ENCODE data around the gene MT4.

The MT4 gene

DNA sequence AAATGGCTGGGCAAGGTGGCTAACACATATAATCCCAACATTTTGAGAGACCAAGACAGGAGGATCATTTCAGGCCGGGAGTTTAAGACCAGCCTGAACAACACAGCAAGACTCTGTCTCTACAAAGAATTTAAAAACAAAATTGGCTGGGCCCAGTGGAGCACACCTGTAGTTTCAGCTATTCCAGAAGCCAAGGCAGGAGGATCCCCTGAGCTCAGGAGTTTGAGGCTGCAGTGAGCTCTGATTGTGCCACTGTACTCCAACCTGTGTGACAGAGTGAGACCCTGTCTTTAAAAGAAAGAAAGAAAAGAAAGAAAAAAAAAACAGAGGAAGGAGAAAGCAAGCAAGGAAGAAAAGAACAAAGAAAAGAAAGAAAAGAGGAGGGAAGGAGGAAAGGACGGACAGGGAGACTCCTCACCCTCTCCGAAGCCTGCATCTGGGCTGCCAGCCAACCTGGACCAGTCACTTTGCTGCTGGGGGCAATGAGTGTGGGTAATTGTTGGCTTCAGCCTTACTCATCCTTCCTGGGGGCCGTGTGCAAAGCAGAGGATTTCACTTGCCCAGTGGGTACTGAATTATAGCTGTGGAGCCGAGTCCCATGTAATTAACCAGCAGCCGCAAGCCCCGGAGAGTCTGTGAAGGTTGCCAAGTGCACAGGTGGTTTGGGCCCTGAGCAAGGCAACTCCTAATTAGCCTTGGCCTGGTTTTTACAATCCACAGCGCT is 6.7 kb upstream of the MT4 start:
- in situ Hi-C loops (cut with MboI; ENCODE audit: low sequenced_read_pairs): no loop called here

DNA sequence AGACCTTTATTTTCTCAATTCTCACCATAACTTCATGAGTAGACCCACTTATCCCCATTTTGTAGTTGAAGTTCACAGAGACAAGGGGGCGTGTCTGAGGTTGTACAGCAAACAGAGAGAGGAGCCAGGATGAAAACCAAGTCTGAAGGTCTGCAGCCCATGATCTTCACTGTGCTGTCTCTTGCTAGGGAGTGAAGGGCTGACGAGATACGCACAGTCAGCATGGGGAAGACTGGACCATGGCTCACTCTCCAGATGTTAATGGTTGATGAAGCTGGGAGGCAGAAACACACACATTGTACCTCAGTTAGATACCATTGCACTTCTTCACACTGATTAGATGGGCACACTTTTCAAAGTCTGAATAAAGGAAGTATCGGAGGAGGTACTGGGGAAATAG is 5.8 kb upstream of the MT4 start:
- in situ Hi-C loops (cut with MboI; ENCODE audit: low sequenced_read_pairs): no loop called here

DNA sequence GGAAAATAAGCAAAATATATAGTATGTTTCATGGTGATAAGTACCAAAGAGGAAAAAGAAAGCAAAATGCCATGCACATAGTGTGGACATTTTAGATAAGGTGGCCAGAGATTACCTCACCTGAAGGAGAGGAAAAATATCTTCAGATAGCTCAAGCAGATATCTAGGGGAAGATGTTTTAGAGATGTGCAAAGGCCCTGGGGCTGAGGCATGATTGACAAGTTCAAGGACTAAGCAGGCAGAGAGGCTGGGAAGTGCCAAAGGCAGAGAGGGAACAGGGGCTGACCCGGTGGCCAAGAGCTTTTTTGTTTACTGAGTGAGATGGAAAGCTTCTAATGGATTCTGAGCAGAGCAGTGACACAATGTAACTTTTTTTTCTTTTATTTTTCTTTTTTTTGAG is 4.4 kb upstream of the MT4 start:
- in situ Hi-C loops (cut with MboI; ENCODE audit: low sequenced_read_pairs): no loop called here

DNA sequence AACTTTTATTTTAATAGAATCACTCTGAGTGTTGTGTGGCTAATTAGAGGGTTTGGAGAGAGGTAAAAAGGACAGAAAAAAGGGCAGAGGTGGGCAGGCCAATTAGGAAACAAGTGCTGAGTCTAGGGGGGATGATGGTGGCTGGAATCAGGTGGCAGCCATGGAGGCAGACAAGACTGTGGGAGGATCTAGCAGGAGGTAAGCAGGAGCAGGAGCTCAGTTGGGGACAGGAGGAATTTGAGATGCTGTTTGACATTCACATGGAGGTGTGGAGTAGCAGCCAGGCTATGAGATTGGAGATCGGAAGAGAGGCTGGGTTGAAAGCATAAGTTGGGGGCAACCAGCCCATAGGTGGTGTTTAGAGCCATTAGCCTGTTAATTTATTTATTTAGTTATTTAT is 3.7 kb upstream of the MT4 start:
- in situ Hi-C loops (cut with MboI; ENCODE audit: low sequenced_read_pairs): no loop called here

DNA sequence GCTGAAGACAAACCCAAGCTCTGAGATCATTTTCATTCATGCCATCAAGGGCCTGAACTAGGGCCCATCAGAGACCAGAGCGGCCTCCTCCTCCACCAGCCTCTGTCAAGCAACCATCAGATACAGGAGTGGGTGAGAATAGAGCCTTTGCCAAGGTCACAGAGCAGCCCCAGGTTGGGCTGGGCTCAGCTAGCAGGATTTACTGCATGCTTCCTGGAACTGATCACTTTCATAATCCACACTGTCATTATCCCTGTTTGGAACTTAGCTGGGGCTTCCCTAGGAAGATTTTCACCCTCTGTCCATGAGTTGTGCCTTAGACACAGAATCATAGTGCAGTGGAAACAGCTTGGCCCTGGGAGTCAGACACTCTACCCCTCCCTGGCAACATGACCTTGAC is 5.1 kb downstream of the MT4 start:
- in situ Hi-C loops (cut with MboI; ENCODE audit: low sequenced_read_pairs): no loop called here

DNA sequence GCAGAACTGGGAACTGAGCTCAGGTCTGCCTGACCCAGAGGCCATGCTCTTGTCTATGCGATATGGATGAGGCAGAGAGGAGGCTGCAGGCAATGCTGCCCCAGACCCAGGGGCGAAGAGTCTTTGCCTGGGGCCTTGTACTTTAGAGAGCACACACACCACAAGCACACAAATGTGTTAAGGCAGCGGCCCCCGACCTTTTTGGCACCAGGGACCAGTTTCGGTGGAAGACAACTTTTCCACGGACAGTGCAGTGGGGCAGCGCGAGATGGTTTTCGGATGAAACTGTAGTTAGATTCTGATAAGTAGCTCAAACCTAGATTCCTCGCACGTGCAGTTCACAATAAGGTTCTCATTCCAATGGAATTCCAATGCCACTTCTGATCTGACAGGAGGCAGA is 6.7 kb downstream of the MT4 start:
- in situ Hi-C loops (cut with MboI; ENCODE audit: low sequenced_read_pairs): no loop called here

DNA sequence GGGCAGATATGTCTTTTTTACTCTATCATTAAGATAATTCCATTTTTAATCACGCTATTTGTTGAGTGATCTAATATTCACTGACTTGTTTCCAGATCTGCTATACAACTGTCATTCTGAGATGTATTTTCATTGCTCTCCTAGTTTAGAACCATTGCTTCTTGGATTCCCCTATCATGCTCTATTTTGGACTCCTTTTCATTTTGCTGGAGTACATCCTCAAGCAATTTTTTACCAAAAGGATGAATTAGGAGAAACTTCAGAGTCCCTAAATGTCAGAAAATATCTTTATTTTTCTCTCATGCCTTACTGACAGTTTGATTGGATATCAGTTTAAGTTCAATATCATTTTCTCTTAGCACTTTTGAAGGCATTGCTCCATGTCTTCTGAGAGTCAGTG is 9.8 kb downstream of the MT4 start:
- in situ Hi-C loops (cut with MboI; ENCODE audit: low sequenced_read_pairs): no loop called here

DNA sequence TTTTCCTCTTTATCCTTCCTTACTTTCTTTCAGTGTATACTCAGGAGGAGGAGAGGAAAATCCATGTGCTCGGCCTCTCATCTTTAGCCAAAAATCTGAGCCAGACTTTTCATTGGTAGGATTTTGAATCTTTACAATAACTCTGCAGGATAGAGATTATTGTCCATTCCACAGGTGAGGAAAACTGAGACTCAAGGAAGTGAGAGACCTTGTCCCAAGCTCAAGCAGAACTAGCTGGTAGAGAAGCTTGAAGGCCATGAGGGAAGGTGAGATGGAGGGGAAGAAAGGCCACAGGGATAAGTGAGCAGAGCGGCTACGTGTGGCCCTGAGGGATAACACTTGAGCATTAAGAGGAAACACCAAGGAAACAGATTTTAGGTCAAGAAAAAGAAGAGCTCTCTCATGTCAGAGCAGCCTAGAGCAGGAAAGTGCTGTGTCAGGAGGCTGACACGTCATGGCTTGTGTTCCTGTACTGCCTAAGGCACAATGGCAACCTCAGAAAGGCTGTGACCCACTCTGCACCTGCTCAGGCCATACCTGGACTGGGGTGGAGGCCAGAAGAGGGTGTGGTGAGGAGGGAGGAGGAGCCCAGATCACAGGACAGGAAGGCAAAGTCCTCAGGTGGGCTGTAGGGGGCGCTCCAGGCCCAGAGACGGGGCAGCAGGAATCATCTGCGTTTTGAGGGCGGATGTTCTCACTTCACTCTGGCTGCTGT is 11.9 kb downstream of the MT4 start:
- in situ Hi-C loops (cut with MboI; ENCODE audit: low sequenced_read_pairs): no loop called here

DNA sequence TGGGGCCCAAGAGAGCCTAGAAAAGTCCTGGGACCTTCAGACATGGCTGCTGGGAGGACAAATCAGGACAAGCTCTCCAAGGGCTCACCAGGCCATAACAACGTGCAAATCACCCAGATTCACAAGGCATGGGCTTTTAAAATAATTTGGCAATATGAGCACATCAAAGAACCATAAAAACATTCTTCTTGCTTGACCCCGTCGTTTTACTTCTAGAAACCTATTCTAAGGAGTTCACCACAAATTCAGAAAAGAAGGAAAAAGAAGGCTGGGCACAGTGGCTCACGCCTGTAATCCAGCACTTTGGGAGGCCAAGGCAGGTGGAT is 12.4 kb downstream of the MT4 start:
- in situ Hi-C loops (cut with MboI; ENCODE audit: low sequenced_read_pairs): no loop called here

DNA sequence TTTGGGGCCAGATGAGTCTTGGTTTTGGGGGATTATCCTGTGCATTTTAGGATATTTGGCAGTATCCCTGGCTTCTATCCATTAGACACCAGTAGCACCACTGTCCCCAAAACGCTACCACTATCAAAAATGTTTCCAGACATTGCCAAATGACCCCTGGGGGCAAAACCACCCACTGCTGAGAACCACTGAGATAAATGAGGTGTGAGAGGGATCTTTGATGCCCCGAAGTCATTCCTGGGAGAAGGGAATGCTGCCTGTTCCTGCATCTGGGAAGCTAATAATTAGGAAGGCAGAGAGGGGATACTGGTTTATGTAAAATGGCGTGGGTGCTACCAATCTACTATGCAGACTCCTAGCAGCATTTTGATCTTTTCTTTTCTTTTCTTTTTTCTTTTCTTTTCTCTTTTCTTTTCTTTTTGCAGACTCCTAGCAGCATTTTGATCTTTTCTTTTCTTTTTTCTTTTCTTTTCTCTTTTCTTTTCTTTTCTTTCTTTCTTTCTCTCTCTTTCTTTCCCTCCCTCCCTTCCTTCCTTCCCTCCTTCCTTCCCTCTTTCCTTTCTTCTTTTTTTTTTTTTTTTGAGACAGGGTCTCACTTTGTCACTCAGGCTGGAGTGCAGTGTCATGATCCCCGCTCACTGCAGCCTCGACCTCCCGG is 15.6 kb downstream of the MT4 start:
- in situ Hi-C loops (cut with MboI; ENCODE audit: low sequenced_read_pairs): loop anchor here (10.0 kb wide), 1 partner anchor 114 kb away; no protein-coding TSS in a partner anchor

DNA sequence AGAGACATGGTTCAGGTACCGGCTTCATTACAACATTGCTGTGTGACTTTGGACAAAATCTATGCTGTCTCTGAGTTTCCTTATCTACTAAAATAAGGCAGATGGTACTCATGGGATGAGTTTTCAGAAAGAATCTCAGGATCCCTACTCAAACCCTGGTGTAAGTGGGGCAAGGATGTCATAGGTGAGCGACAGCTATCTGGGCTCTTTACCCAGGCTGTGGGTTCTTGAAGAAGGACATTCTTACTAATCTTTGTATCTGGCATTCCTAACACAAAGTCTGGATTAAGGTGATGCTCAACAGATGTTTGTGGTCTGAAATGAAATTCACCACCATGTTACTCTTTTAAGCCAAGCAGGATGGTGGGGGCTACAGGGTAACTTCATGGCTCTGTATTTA is 18.0 kb downstream of the MT4 start:
- in situ Hi-C loops (cut with MboI; ENCODE audit: low sequenced_read_pairs): loop anchor here (10.0 kb wide), 1 partner anchor 112 kb away; no protein-coding TSS in a partner anchor

DNA sequence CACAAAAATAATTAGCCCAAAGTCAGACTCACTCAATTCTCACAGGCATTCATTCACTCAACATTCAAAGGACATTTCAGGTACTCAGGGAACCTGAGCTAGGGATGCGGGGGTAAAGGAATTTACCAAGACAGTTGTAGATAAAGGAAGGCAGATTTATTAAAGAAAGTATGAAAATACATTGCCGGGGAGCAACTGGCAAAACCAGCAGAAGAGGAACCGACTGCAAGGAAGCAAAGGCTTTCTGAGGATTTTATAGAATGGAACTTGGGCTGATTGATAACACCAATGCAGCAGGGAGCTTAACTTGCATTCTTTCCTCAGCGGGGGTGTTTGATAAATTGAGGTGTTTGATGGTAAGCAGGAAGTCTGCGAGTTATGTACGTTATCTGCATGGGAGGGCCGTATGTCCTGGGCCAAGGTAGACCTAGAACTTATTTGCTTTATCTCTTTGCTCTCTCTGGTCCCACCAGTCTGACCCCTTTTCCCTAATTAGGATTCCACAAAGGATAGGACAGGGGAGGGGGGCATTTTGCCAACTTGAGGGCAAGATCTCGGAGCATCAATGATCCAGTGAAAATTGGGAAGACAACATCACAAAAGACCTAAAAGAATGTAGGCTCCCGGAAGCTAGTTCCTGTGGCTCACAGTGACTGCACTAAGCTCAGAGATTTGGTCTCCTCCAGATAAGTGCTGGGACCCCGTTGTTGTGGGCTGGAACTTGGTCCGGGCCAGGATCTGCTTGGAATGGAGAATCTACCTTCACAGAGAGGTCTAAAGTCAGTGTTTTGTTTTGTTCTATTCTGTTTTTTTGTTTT is 18.7 kb downstream of the MT4 start:
- in situ Hi-C loops (cut with MboI; ENCODE audit: low sequenced_read_pairs): loop anchor here (10.0 kb wide), 1 partner anchor 111 kb away; no protein-coding TSS in a partner anchor

DNA sequence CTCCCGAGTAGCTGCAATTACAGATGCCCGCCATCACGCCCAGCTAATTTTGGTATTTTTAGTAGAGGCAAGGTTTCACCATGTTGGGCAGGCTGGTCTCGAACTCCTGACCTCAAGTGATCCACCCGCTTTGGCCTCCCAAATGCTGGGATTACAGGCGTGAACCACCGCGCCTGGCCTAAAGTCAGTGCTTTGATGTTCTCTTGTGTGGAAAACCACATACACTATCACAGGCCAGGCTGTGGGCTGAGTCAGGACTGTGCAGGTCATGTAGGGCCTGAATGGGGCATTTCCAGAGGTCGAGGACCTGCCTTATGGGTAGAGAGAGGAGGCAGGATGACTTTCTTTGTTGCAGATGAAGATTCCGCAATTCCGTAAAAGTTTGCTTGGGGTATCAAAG is 19.4 kb downstream of the MT4 start:
- in situ Hi-C loops (cut with MboI; ENCODE audit: low sequenced_read_pairs): loop anchor here (10.0 kb wide), 1 partner anchor 111 kb away; no protein-coding TSS in a partner anchor

DNA sequence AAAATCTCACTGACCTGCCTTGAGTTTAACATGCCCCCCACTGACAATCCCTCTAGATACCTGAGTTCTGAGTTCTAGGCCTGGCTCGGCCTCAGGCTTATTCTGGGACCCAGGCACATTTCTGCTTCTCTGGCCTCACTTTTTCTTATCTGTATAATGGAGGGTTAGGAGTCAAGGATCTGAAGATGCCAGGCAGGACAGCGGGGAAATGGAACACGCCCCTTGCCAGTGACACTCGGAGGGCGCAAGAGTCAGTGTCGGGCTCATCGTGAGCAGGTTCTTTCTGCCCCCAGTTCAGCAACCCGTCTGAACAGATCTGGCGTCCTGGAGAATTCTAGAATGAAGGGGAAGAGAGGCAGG is 23.9 kb downstream of the MT4 start:
- in situ Hi-C loops (cut with MboI; ENCODE audit: low sequenced_read_pairs): loop anchor here (10.0 kb wide), 1 partner anchor 106 kb away; no protein-coding TSS in a partner anchor

DNA sequence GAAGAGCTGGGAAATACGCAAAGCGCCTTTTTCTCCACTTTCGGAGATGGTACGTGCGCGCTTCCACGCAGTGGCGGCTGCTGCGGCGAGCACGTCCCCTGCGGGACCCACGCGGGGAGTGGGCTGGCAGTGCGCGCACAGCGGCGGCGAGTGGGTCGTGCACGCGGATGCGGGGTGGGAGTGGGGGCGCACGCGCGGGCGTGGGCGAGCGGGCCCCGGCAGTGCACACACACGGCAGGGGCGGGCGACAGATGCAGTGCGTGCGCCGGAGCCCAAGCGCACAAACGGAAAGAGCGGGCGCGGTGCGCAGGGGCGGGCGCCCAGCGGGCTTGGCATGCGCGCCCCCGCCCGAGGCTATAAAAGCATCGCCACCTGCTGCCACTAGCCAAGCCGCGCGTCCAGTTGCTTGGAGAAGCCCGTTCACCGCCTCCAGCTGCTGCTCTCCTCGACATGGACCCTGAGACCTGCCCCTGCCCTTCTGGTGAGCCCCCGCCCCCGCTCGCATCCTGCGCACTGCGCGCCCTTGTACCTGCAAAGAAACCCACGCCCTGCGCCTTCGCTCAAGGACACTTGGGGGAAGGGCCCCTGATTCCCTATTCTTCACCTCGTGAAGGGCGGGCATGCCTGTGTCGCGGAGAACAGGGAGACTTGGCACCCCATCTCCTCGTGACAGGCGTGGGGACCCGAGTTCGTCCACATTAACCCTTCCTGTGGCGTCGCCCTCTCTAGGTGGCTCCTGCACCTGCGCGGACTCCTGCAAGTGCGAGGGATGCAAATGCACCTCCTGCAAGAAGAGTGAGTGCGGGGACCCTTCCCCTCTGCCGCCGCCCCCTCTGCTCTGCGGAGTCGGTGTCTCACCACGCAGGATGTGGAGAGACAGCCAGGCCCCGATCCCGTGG is 24.5 kb downstream of the MT4 start, which contains the start of gene MT3:
TSS of gene MT3 (plus strand) at position 388 of the 899 bp plus-strand sequence. CDS start at position 451, 63 bp downstream.
- in situ Hi-C loops (cut with MboI; ENCODE audit: low sequenced_read_pairs): loop anchor here (10.0 kb wide), 1 partner anchor 105 kb away; no protein-coding TSS in a partner anchor

DNA sequence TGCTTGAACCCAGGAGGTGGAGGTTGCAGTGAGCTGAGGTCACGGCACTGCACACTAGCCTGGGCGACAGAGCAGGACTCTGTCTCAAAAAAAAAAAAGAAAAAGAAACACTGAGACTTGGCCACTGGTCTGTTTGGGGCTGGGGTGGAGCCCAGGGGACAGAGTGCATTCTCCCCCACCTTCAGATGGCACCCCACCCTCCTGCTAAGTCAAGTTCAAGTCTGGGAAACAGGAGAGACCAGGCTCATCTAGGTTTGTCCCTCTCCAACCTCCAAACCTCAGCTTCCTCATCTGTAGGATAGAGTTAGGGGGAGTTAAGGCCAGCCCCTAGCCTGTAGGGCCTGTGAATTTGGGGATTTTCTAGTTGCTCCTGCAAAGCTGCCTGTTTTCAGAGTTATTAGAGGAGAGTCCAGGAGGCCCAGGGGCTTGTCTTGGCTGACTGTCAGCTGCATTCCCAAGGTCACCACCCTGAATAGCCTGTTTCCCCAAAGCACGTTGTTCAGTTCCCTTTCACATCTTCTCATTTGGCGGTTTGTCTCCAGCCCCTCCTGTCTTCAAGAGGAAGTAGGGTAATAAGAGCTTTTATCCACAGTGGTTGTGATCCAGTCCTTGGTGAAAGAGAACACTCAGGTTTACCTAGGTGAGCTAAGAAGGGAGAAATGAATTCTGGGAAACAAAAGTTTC is 26.6 kb downstream of the MT4 start:
- in situ Hi-C loops (cut with MboI; ENCODE audit: low sequenced_read_pairs): no loop called here

DNA sequence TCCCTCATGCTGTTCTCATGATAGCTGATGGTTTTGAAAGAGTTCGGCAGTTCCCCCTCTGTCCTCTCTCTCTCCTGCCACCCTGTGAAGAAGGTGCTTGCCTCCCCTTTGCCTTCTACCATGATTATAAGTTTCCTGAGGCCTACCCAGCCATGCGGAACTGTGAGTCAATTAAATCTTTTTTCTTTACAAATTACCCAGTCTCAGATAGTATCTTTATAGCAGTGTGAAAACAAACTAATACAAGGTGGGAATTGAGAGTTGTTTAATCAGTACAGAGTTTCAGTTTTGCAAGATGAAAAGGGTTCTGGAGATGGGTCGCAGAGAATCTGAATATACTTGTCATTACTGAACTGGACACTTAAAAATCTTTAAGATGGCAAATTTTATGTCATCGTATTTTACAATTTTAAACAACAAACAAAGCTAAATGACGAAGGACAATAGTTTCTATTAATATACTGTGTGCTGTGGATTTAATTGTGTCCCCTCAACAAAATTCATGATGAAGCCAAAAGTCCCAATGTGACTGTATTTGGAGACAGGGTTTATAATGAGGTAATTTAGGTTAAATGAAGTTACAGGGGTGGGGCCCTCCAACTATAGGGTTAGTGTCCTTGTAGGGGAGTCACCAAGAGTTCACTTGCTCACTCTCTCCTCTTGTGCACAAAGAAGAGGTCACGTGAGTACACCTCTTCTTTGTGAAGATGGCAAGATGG is 28.9 kb downstream of the MT4 start:
- in situ Hi-C loops (cut with MboI; ENCODE audit: low sequenced_read_pairs): no loop called here

DNA sequence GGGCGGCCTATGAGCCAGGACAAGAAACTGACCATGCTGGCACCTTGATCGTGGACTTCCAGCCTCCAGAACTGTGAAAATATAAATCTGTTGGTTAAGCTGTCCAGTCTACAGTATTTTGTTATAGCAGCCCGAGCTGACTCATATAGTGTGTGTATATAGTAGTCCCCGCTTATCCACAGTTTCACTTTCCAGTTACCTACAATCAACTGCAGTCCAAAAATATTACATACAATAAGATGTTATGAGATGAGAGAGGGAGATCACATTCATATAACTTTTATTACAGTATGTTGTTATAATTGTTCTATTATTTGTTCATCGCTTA is 29.4 kb downstream of the MT4 start:
- in situ Hi-C loops (cut with MboI; ENCODE audit: low sequenced_read_pairs): no loop called here
